H1 (cell line): ENCODE data around the gene C7orf25. TPM values are rescaled to one million over a fixed set of nuclear protein-coding genes. Genes with fewer than 3 reads are reported as not detected.

ENCODE experiments used
- BACH1 ChIP-seq: IDR thresholded peaks from 2 replicates; pipeline ENCODE4 v1.6.1; 2012; ENCODE audit warnings: low read length, improper control_type of control experiment
- polyA plus RNA-seq, 7 experiments: library from polyadenylated mRNA; depleted of rRNA in 3 of 7; stranded (reverse) in 5 of 7; unstranded in 2 of 7; fragments of >200 nt in 5 of 7; fragments of 200-250 nt in 2 of 7; gene quantifications; 1 replicate in 5 of 7; 2 replicates in 1 of 7; 4 replicates in 1 of 7; pipeline versions ENCODE4 v1.2.1 to v1.2.3, GENCODE V29; 2011 to 2013; ENCODE audit warnings: missing spikeins in 2 of 7, mixed read lengths in 2 of 7
- total RNA-seq: library from RNA; stranded (reverse); fragmentation: NEBNext Ultra II Directional; extraction: Animal tissue kit (Norgen Biotek cat#: 25700); gene quantifications from 2 replicates; pipeline ENCODE4 v1.2.1, GENCODE V29; 2021

The C7orf25 gene
- total and polyA plus RNA-seq, 2 of the 8 experiments (the other 6 are each of a cell fraction or from before 2014, with no cell fraction given), result 0.70 to 4.5 TPM

- no peak for TF ChIP-seq BACH1
- TF ChIP-seq, all 59 proteins: peak for 0
Observed at GRCh38 chr7:42929449-42929848, 17.6 kb upstream of the C7orf25 start (continued).
